K562 (cell line): ENCODE measurements around the gene LRP2BP. TPM values are rescaled to one million over a fixed set of nuclear protein-coding genes. Genes with fewer than 3 reads are reported as not detected.

Experiments used
- ATAC-seq: fragments of 200-7000 bp; cut with Tn5 transposase; 3 replicates; pipeline ENCODE4 v1.9.1; 2020; ENCODE audit warnings: moderate library complexity
- BruUV-seq: library from RNA; stranded (reverse); fragments of 400-500 nt; replicated peaks from 2 replicates; lab custom pipeline; 2021; lab: Mats Ljungman, UMichigan
- CTCF ChIA-PET: fragments of 300-600 bp; formaldehyde crosslinking; extraction: SDS; loops from one replicate; lab custom pipeline; 2021; ENCODE audit warnings: low intra/inter-chr PET ratio; lab: Yijun Ruan, JAX
- POLR2A ChIA-PET: fragments of 300-600, 350-650 bp; sonication (Branson Sonifier 250); formaldehyde crosslinking; extraction: SDS; loops from one replicate; lab custom pipeline; 2021; ENCODE audit warnings: antibody characterized with exemption, inconsistent platforms; lab: Yijun Ruan, JAX
- DNase-seq, 4 experiments: peaks; one replicate each; pipeline versions ENCODE4 v3.0.0 to v3.0.0-alpha.2; 2011 to 2018; ENCODE audit warnings: low spot score in 3 of 4, mixed read lengths in 3 of 4; ENCODE audit errors: extremely low read depth in 1 of 4
- FAIRE-seq: peaks from 2 replicates; lab custom pipeline; 2011; peaks lifted over from hg19 to GRCh38; lab: Jason Lieb, UNC
- H2AFZ ChIP-seq: 2 replicates; pipeline ENCODE4 v1.6.0; 2011; ENCODE audit warnings: low read depth, low read length, control low read depth, inconsistent platforms
- H3K27ac ChIP-seq: fragments of 200-600 bp; 3 replicates; pipeline ENCODE4 v1.8.0; 2011; ENCODE audit warnings: low read depth, mild to moderate bottlenecking, control low read depth, inconsistent platforms, low read length, moderate library complexity, mixed read lengths; ENCODE audit errors: extremely low read depth
- H3K27me3 ChIP-seq, 2 experiments: fragments of 300-600 bp in 1 of 2; 2 replicates in 1 of 2; 3 replicates in 1 of 2; pipeline versions ENCODE4 v1.6.0 to v1.8.0; 2011; ENCODE audit warnings: inconsistent platforms in 2 of 2, low read length in 2 of 2, mild to moderate bottlenecking in 1 of 2, mixed read lengths in 1 of 2, moderate library complexity in 1 of 2; ENCODE audit not compliant: control insufficient read depth in 2 of 2, insufficient read depth in 2 of 2
- H3K36me3 ChIP-seq: fragments of 300-600 bp; 3 replicates; pipeline ENCODE4 v1.8.0; 2011; ENCODE audit warnings: mild to moderate bottlenecking, low read length, inconsistent platforms; ENCODE audit not compliant: control insufficient read depth, insufficient read depth
- H3K4me1 ChIP-seq, 2 experiments: fragments of 200-600 bp in 1 of 2; replicated peaks in 1 of 2; 2 replicates in 1 of 2; 3 replicates in 1 of 2; pipeline versions ENCODE4 v1.5.1 to v1.8.0; 2011; ENCODE audit warnings: inconsistent platforms in 2 of 2, low read length in 2 of 2, mild to moderate bottlenecking in 1 of 2, mixed read lengths in 1 of 2, moderate library complexity in 1 of 2; ENCODE audit not compliant: control insufficient read depth in 2 of 2, insufficient read depth in 2 of 2
- H3K4me2 ChIP-seq: 2 replicates; pipeline ENCODE4 v1.6.1; 2011; ENCODE audit warnings: low read length, control low read depth, inconsistent platforms, mixed read lengths; ENCODE audit not compliant: insufficient read depth
- H3K4me3 ChIP-seq: fragments of 200-600 bp; sonication (generic), shearing (Covaris generic); 2 replicates; pipeline ENCODE4 v1.5.1; 2016; ENCODE audit warnings: control low read depth, inconsistent platforms
- H3K79me2 ChIP-seq: fragments of 200-600 bp; 3 replicates; pipeline ENCODE4 v1.8.0; 2011; ENCODE audit warnings: low read length, inconsistent platforms; ENCODE audit not compliant: control insufficient read depth, insufficient read depth
- H3K9ac ChIP-seq, 2 experiments: 2 replicates each; pipeline versions ENCODE4 v1.6.0 to v1.6.1; 2011; ENCODE audit warnings: low read depth in 2 of 2, low read length in 2 of 2, control low read depth in 1 of 2, inconsistent platforms in 1 of 2, mild to moderate bottlenecking in 1 of 2, mixed read lengths in 1 of 2; ENCODE audit not compliant: insufficient read depth in 1 of 2
- H3K9me1 ChIP-seq: one replicate; pipeline ENCODE4 v1.6.0; 2011; ENCODE audit warnings: inconsistent platforms, mild to moderate bottlenecking, low read length, moderate library complexity; ENCODE audit not compliant: control insufficient read depth, insufficient read depth
- H3K9me3 ChIP-seq: replicated peaks from 2 replicates; pipeline ENCODE4 v1.5.1; 2011; ENCODE audit warnings: low read depth, low read length, inconsistent platforms; ENCODE audit not compliant: control insufficient read depth, insufficient read depth
- H4K20me1 ChIP-seq: replicated peaks from 2 replicates; pipeline ENCODE4 v1.6.1; 2011; ENCODE audit warnings: low read length, inconsistent platforms, mixed read lengths; ENCODE audit not compliant: control insufficient read depth, insufficient read depth
- ASH1L ChIP-seq: fragments of 450-650 bp; IDR thresholded peaks from 2 replicates; pipeline ENCODE4 v1.6.1; 2018; ENCODE audit warnings: borderline replicate concordance, mild to moderate bottlenecking, low read depth; ENCODE audit not compliant: partially characterized antibody
- CHCHD3 ChIP-seq: fragments of 250-450 bp; sonication (Bioruptor Pico); IDR thresholded peaks from 2 replicates; pipeline ENCODE4 v2.1.2; 2022; ENCODE audit warnings: mild to moderate bottlenecking
- CSDE1 ChIP-seq, 2 experiments: fragments of 450-650 bp; IDR thresholded peaks; 2 replicates each; pipeline ENCODE4 v1.6.1; 2016; ENCODE audit warnings: mild to moderate bottlenecking in 1 of 2
- DACH1 ChIP-seq: fragments of 450-650 bp; IDR thresholded peaks from 2 replicates; pipeline ENCODE4 v1.6.1; 2018; ENCODE audit not compliant: partially characterized antibody
- DMBX1 ChIP-seq: fragments of 250-450 bp; sonication (Bioruptor Pico); IDR thresholded peaks from 2 replicates; pipeline ENCODE4 v1.8.0; 2022; ENCODE audit warnings: inconsistent platforms, mild to moderate bottlenecking, moderate library complexity, borderline replicate concordance
- HEY1 ChIP-seq: fragments of 250-450 bp; sonication (Bioruptor Pico); IDR thresholded peaks from 2 replicates; pipeline ENCODE4 v1.5.0; 2020; ENCODE audit warnings: mild to moderate bottlenecking, moderate library complexity, borderline replicate concordance
- NFIC ChIP-seq: fragments of 450-650 bp; IDR thresholded peaks from 2 replicates; pipeline ENCODE4 v1.6.1; 2017; ENCODE audit warnings: mild to moderate bottlenecking, inconsistent platforms
- PRDM10 ChIP-seq: fragments of 450-650 bp; IDR thresholded peaks from 2 replicates; pipeline ENCODE4 v1.6.1; 2018; ENCODE audit not compliant: partially characterized antibody
- RBM25 ChIP-seq: fragments of 200-400 bp; formaldehyde crosslinking; IDR thresholded peaks from 2 replicates; pipeline ENCODE4 v1.6.1; 2018; ENCODE audit warnings: low read length, low read depth, moderate library complexity; ENCODE audit not compliant: severe bottlenecking
- RUNX1 ChIP-seq: sonication (generic); IDR thresholded peaks from 2 replicates; pipeline ENCODE4 v1.6.1; 2016; ENCODE audit warnings: antibody characterized with exemption, low read depth
- TEAD1 ChIP-seq, 2 experiments: fragments of 450-650 bp in 1 of 2; sonication (generic) in 1 of 2; formaldehyde crosslinking; IDR thresholded peaks; 2 replicates each; pipeline versions ENCODE4 v1.4.0 to v1.8.0; 2020 to 2022; ENCODE audit warnings: mild to moderate bottlenecking in 2 of 2, missing genetic modification reagents in 1 of 2
- XRCC3 ChIP-seq: fragments of 450-650 bp; IDR thresholded peaks from 2 replicates; pipeline ENCODE4 v1.6.1; 2017; ENCODE audit warnings: mild to moderate bottlenecking, moderate library complexity
- ZFP36 ChIP-seq: fragments of 150-350 bp; IDR thresholded peaks from 2 replicates; pipeline ENCODE4 v1.6.1; 2018; ENCODE audit warnings: low read length, low read depth; ENCODE audit not compliant: partially characterized antibody
- ZNF140 ChIP-seq: fragments of 250-450 bp; sonication (Bioruptor Pico); IDR thresholded peaks from 2 replicates; pipeline ENCODE4 v1.8.0; 2021; ENCODE audit warnings: moderate library complexity, mild to moderate bottlenecking, inconsistent platforms
- ZNF354B ChIP-seq: fragments of 250-450 bp; sonication (Bioruptor Pico); IDR thresholded peaks from 2 replicates; pipeline ENCODE4 v1.4.0; 2020
- WGBS: fragments of 100-300 bp; shearing (Covaris generic); methylation state at CpG from one replicate; pipeline ENCODE4 v1.1.6; 2016; ENCODE audit warnings: low coverage, mixed read lengths; ENCODE audit not compliant: insufficient coverage; ENCODE audit errors: missing lambda C conversion rate; 5-methylcytosine and 5-hydroxymethylcytosine counted together
- in situ Hi-C: fragments of 300-500 bp; cut with MboI; formaldehyde crosslinking; loops from 4 replicates; pipeline ENCODE4 v1.15.0; 2018; ENCODE audit warnings: inconsistent platforms, mixed read lengths
- intact Hi-C: fragments of 100-400 bp; cut with micrococcal nuclease; formaldehyde crosslinking; loops from 2 replicates; pipeline ENCODE4 v1.14.2; 2022
- polyA plus RNA-seq, 8 experiments: library from polyadenylated mRNA; depleted of rRNA in 4 of 8; stranded (reverse) in 5 of 8; unstranded in 3 of 8; fragments of >200 nt; fragmentation: Nextera tagmentation in 2 of 8; fragmentation: Illumina TruSeq in 1 of 8; extraction: Ambion mirVana in 2 of 8; extraction: Trizol in 1 of 8; gene quantifications; 2 replicates each; pipeline versions ENCODE4 v1.2.1 to v1.2.3, GENCODE V29; 2011 to 2014; ENCODE audit warnings: inconsistent platforms in 1 of 8, missing spikeins in 1 of 8
- total RNA-seq, 7 experiments: library from RNA; depleted of rRNA in 6 of 7; stranded (reverse); fragments of >200 nt in 6 of 7; fragmentation: Illumina TruSeq in 2 of 7; extraction: Trizol in 2 of 7; gene quantifications; 2 replicates each; pipeline versions ENCODE4 v1.2.1 to v1.2.3, GENCODE V29; 2011 to 2021; ENCODE audit warnings: low replicate concordance in 1 of 7

Gene LRP2BP
- total and polyA plus RNA-seq, 9 of the 15 experiments (the other 6 are each of a cell fraction or from before 2014, with no cell fraction given): 0.42 to 2.1 (median 0.62) TPM

- BruUV-seq: no TSS peak
- POLR2A ChIA-PET: no interaction called here
These were observed 21.2 kb upstream of the LRP2BP start for GRCh38 chr4:185416955-185417354.

GRCh38 chr4:185412412-185412811 is 16.7 kb upstream of the LRP2BP start:
- Histone ChIP-seq H3K9me1 (no peaks in the 10 kb centered on the region), H4K20me1 (no peaks in the 10 kb centered on the region), H3K27me3 (no peaks in the 10 kb centered on the region), H3K79me2 (no peaks in the 10 kb centered on the region), H3K4me1 (no peaks in the 10 kb centered on the region), H3K4me2 (no peak overlapping the region), H3K36me3 (peaks cover 44% of the 10 kb centered on the region; the same call in 2 of the 3 replicates), H2AFZ (no peak overlapping the region), H3K9ac (no peak overlapping the region), H3K27ac (no peak overlapping the region), H3K9me3 (no peaks in the 10 kb centered on the region), H3K4me3 (no peak overlapping the region)
- intact Hi-C loops: no loop called here
- WGBS: 66% methylated on average over 5 of the region's 5 CpGs
- BruUV-seq: no TSS peak
- ATAC-seq (no peak), DNase-seq (no peak), FAIRE-seq (no peak)
- in situ Hi-C loops: no loop called here
- TF ChIP-seq ZNF140 (no peak), ZFP36 (no peak), ZNF354B (CRISPR knock-in tag) (no peak), XRCC3 (no peak), DMBX1 (CRISPR knock-in tag) (no peak), PRDM10 (no peak), RBM25 (no peak), TEAD1 (CRISPR knock-in tag; IDR thresholded peaks at IDR 0.05) (no peak), NFIC (no peak), ASH1L (no peak)
- TF ChIP-seq, all 486 proteins: peak for 0
- ChIA-PET POLR2A (interaction anchor here (1.1 to 1.2 kb wide), 2 partner anchors 13 to 16 kb away, joined by 3 read pairs; partner anchors contain the start of gene ANKRD37), CTCF (no interaction called here)

More at GRCh38 chr4:185416955-185417354, 21.2 kb upstream of the LRP2BP start:
- H2AFZ ChIP-seq: no peak overlapping the region
- no peaks in the 10 kb centered on the region for H3K9me1 ChIP-seq
- FAIRE-seq (no peak), DNase-seq (no peak), ATAC-seq (no peak)
- H3K36me3 ChIP-seq: peaks cover 49% of the 10 kb centered on the region; the same call in 2 of the 3 replicates
- CTCF ChIA-PET: no interaction called here
- H3K79me2 ChIP-seq: no peaks in the 10 kb centered on the region
- no peak overlapping the region for H3K4me3 ChIP-seq
- no peaks in the 10 kb centered on the region for H3K9me3 ChIP-seq
- no peak overlapping the region for H3K4me2 ChIP-seq
- in situ Hi-C loops: no loop called here
- TF ChIP-seq HEY1 (CRISPR knock-in tag): no peak
- no peak for TF ChIP-seq CSDE1 (IDR thresholded peaks at IDR 0.05)
- no peak for TF ChIP-seq DACH1
- TF ChIP-seq CHCHD3 (CRISPR knock-in tag): no peak
- TF ChIP-seq RUNX1: no peak
- intact Hi-C loops: no loop called here
- H3K9ac ChIP-seq: no peak overlapping the region
- no peaks in the 10 kb centered on the region for H3K27me3 ChIP-seq
- no peaks in the 10 kb centered on the region for H4K20me1 ChIP-seq
- H3K4me1 ChIP-seq: no peaks in the 10 kb centered on the region
- no peak overlapping the region for H3K27ac ChIP-seq
